ENCODE measurements around the gene NHLRC4.

The NHLRC4 gene

GRCh38 chr16:533391-534123, 33.2 kb upstream of the NHLRC4 start:
- no peak for DNase-seq (ENCODE audit: low read depth)
- no peak for TF ChIP-seq CTCF (conservative IDR thresholded peaks at IDR 0.05; ENCODE audit: low read length)
- H3K4me3 ChIP-seq (ENCODE audit: low read length) = no peak overlapping the region

- TF ChIP-seq CTCF (conservative IDR thresholded peaks at IDR 0.05; ENCODE audit: low read length) = no peak
- no peak overlapping the region for H3K4me3 ChIP-seq (ENCODE audit: low read length)
- DNase-seq (ENCODE audit: low read depth) = no peak
Measured at GRCh38 chr16:534135-534534, 32.7 kb upstream of the NHLRC4 start.

GRCh38 chr16:534856-535445, 31.9 kb upstream of the NHLRC4 start:
- no peak for DNase-seq (ENCODE audit: low read depth)
- H3K4me3 ChIP-seq (ENCODE audit: low read length) = no peak overlapping the region
- no peak for TF ChIP-seq CTCF (conservative IDR thresholded peaks at IDR 0.05; ENCODE audit: low read length)

- TF ChIP-seq CTCF (conservative IDR thresholded peaks at IDR 0.05; ENCODE audit: low read length) = no peak
- DNase-seq (ENCODE audit: low read depth) = peak; percentile 69
Measured at GRCh38 chr16:535446-536405, 31.1 kb upstream of the NHLRC4 start.

GRCh38 chr16:536746-537145, 30.1 kb upstream of the NHLRC4 start:
- no peak for TF ChIP-seq CTCF (conservative IDR thresholded peaks at IDR 0.05; ENCODE audit: low read length)
- H3K4me3 ChIP-seq (ENCODE audit: low read length) = no peak overlapping the region
- no peak for DNase-seq (ENCODE audit: low read depth)

More at GRCh38 chr16:535446-536405, 31.1 kb upstream of the NHLRC4 start:
- no peak overlapping the region for H3K4me3 ChIP-seq (ENCODE audit: low read length)

GRCh38 chr16:537415-538335, 29.1 kb upstream of the NHLRC4 start:
- no peak overlapping the region for H3K4me3 ChIP-seq (ENCODE audit: low read length)
- no peak for TF ChIP-seq CTCF (conservative IDR thresholded peaks at IDR 0.05; ENCODE audit: low read length)
- DNase-seq (ENCODE audit: low read depth) = no peak
